ENCODE measurements around the gene PTPRK.
A peak's percentile ranks its signal among the peaks of the same experiment; 100 is the strongest.

PTPRK gene

DNA sequence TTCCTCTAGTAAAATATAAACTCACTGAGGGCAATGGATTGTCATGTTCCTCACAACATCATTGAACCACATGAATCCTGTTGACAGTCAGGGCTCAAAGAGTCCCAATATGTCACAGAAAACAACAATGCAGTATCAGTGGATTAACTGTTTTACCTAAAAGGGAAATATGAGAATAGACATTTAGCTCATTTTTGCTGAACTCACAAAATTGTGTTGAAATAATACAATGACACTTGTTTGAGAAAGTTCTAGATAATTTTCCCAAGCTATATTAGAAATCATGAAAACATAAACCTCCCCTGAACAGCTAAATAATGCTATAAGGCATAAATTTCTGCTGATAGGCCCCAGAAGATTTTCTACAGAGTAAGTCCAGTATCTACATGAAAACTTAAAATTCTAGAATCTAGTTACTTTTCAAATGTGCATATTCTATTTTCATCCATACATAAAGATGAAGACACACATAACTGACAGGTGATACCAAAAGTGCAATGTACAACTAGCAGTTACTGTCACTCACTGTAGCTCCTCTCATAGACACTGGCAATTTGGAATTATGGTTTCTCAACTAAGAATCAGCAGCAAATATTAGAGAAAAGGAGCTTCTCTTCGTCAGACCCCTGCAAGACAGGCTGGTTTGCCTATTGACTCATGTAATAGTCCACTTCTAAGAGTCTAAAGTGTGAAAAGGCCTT lies 269.9 kb downstream of the PTPRK start:
- H3K4me1 Mint-ChIP-seq (ENCODE audit: low read depth), result peaks cover 24% of the 10 kb centered on the region

DNA sequence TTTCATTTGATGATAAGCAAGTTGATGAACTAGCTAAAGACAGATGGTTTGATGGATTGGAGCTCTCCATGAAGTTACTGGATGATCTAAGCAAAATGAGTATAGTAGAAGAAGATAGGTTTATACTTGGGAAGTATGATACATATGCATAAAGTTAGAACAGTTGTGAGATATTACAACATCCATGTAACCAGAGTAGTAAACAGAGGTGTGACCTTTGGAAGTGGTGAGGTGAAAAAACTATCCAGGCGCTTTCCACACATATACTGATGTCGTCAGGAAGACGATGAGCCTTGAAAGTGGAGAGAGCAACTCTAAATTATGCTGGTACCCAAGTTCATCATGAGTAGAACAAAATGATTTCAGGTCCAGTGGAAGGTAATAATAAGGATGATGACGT lies 271.0 kb downstream of the PTPRK start:
- H3K4me3 Mint-ChIP-seq, result no peak overlapping the region
- H3K4me1 Mint-ChIP-seq (ENCODE audit: low read depth), result peaks cover 26% of the 10 kb centered on the region
- H3K27me3 Mint-ChIP-seq, result no peaks in the 10 kb centered on the region
- peaks cover 10% of the 10 kb centered on the region for H3K36me3 Mint-ChIP-seq
- no peak overlapping the region for H3K27ac Mint-ChIP-seq
- no peaks in the 10 kb centered on the region for H3K9me3 Mint-ChIP-seq (ENCODE audit: low read depth)

More for the DNA sequence above, 269.9 kb downstream of the PTPRK start:
- no peak overlapping the region for H3K4me3 Mint-ChIP-seq
- H3K27me3 Mint-ChIP-seq, result no peaks in the 10 kb centered on the region
- H3K36me3 Mint-ChIP-seq, result peaks cover 6% of the 10 kb centered on the region
- no peak overlapping the region for H3K27ac Mint-ChIP-seq
- no peaks in the 10 kb centered on the region for H3K9me3 Mint-ChIP-seq (ENCODE audit: low read depth)

DNA sequence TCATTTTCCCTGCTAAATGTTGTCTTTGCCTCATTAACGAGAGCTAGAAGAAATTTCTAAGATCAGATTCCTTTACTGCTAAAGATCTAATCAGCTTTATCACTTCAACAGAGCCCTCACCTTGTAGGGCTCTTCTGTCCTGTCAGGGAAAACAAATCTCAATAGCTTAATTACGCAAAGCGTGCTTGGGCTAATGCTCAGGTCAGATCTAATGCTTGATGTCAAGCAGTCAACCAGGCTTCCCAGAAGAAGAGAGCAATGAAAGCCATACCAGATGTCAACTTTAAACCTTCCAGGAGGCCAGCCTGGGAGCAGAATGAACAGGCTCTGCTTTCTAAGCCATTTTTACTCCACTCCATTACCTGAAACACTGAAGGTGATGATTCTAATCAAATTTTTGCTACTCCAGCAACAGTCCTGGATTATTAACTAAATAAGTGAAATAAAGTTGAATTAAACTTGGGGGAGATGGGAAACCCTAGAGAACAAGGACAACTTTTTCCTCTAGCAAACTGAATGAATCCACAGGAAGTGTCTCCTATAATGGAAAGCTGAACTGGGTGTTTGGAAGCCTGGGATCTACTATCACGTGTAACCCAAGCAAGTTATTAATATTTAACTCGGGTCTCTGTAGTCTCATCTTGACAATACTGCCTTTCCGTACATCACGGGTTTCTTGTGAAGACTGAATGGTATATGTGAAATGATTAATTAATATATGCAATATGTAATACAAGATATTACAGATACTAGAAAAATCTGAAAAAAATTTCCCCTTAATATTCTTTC lies 273.7 kb downstream of the PTPRK start:
- peaks cover 13% of the 10 kb centered on the region for H3K36me3 Mint-ChIP-seq
- no peak overlapping the region for H3K27ac Mint-ChIP-seq

DNA sequence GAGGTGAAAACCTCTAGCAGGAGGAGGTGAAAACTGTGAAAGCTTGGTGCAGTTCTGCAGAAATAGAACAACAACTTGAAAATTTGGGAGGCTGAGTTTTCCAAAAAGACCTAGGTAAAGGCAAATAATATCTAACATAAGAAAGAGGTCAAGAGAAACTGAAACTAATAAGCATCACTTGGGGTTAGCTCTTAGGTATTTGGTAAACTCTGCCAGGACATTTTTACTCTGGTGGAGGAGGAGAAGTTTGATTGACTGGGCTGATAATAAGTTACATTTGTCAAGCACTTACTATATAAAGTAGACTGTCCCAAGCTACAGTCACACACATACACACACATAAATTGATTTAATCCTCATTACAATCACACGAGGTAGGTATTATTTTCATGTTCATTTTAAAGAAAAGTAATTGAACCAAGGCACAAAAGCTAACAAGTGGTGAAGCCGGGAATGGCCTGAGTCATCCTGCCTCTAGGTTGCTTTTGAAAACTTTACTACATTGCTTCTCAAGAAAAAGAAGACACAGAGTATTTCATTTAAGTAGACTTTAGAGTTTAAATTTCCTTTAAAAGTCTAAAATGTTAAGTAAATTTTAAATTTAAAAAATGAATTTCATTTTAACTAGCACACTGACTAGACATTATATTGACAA lies 275.5 kb downstream of the PTPRK start:
- Mint-ChIP-seq H3K9me3 (ENCODE audit: low read depth) (no peaks in the 10 kb centered on the region), H3K27ac (no peak overlapping the region), H3K4me1 (ENCODE audit: low read depth) (peaks cover 26% of the 10 kb centered on the region), H3K27me3 (no peaks in the 10 kb centered on the region), H3K4me3 (no peak overlapping the region), H3K36me3 (peaks cover 10% of the 10 kb centered on the region)

More for the DNA sequence above, 273.7 kb downstream of the PTPRK start:
- H3K4me3 Mint-ChIP-seq, result no peak overlapping the region
- H3K9me3 Mint-ChIP-seq (ENCODE audit: low read depth), result no peaks in the 10 kb centered on the region
- no peaks in the 10 kb centered on the region for H3K27me3 Mint-ChIP-seq
- H3K4me1 Mint-ChIP-seq (ENCODE audit: low read depth), result peaks cover 15% of the 10 kb centered on the region

DNA sequence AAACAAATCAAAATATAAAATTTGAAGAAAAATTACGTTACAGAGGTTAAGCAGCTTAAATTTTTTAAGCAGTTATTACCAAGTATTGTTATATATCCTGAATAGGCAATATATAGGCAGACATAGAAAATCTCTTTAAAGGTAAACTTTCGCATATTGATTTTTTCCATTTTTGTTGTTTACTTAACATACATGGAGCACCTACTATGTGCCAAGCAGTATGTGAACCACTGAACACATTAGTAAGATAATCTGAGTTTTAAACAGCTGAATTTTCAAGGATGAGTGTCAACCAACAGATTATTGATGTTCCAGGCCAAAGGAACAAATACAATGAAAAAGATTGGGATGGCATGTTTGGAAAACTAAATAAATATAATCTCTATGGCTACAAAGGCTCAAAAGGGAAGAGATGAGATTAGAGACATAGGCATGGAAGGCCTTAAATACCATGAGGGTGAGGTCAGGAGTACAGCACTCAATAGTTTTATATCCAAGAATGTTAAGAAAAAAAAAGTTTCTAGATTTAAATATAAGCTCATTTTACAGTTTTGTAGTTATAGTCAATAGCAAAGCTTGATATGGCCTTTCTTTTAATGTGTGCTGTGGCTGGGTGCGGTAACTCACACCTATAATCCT lies 277.5 kb downstream of the PTPRK start:
- no peak overlapping the region for H3K27ac Mint-ChIP-seq
- H3K4me1 Mint-ChIP-seq (ENCODE audit: low read depth), result peaks cover 30% of the 10 kb centered on the region
- no peak overlapping the region for H3K4me3 Mint-ChIP-seq
- H3K27me3 Mint-ChIP-seq, result no peaks in the 10 kb centered on the region
- H3K36me3 Mint-ChIP-seq, result peaks cover 8% of the 10 kb centered on the region
- H3K9me3 Mint-ChIP-seq (ENCODE audit: low read depth), result no peaks in the 10 kb centered on the region

DNA sequence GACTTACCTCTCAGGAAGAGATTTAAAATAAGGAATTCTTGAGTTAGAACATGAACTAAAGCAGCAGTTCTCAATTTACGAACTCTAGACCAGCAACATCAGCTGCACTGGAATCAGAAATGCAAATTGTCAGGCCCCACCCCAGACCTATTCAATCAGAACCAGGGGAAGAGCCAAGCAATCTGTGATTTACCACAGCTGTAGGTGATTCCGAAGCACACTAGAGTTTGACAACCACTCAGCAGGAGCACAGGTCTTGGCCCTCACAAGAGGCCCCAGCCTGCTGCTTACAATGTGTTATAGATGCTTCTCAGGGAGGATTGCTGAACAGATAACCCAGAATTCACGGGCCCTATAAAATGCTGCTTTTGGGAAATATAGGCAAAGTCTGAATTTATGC lies 279.2 kb downstream of the PTPRK start:
- peaks cover 8% of the 10 kb centered on the region for H3K36me3 Mint-ChIP-seq
- H3K9me3 Mint-ChIP-seq (ENCODE audit: low read depth), result no peaks in the 10 kb centered on the region
- H3K27ac Mint-ChIP-seq, result no peak overlapping the region
- H3K27me3 Mint-ChIP-seq, result no peaks in the 10 kb centered on the region
- H3K4me1 Mint-ChIP-seq (ENCODE audit: low read depth), result peaks cover 30% of the 10 kb centered on the region
- H3K4me3 Mint-ChIP-seq, result no peak overlapping the region

DNA sequence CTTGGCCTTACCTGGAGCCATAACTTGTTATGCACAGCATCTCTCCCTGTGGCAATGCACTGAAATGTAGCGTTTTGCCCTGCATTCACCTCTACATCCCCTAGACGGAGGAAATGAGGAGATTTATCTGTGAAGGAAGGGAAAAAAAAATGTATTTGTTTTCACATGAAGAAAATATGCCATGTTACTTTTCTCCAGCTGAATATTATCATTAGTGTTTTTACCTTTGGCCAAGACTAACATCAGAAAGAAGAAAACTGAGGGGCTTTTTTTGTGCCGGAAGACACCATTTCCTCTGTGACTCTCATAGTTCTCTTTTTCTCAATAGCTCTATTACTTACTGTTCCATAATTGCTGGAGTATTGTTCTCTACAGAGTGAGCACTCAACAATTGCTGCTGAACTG lies 280.4 kb downstream of the PTPRK start:
- H3K9me3 Mint-ChIP-seq (ENCODE audit: low read depth), result no peaks in the 10 kb centered on the region
- H3K27ac Mint-ChIP-seq, result peak overlapping the region; percentile 17
- H3K4me1 Mint-ChIP-seq (ENCODE audit: low read depth), result peaks cover 30% of the 10 kb centered on the region
- no peaks in the 10 kb centered on the region for H3K27me3 Mint-ChIP-seq
- peak overlapping the region; percentile 66 for H3K4me3 Mint-ChIP-seq
- H3K36me3 Mint-ChIP-seq, result peaks cover 5% of the 10 kb centered on the region

DNA sequence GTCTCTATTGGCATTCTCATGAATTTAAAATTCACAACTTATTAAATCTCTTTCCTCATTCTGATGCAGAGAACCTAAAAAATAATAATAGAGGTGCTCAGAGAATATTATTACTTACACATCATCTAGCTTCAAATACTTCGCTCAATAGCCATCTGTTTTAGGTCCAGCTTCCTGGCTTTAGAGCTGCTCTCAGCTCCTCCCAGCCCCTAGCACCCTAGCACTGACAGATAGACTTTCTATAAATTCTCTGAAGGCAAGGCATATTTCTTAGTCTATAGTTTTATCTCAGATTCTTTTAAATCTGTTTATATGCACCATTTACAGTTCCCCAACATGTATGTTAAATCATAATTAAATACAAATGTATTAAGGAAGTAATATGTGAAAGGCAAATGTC lies 281.3 kb downstream of the PTPRK start:
- no peak overlapping the region for H3K27ac Mint-ChIP-seq
- no peaks in the 10 kb centered on the region for H3K27me3 Mint-ChIP-seq
- H3K36me3 Mint-ChIP-seq, result peaks cover 3% of the 10 kb centered on the region
- peaks cover 24% of the 10 kb centered on the region for H3K4me1 Mint-ChIP-seq (ENCODE audit: low read depth)
- no peaks in the 10 kb centered on the region for H3K9me3 Mint-ChIP-seq (ENCODE audit: low read depth)
- H3K4me3 Mint-ChIP-seq, result no peak overlapping the region

DNA sequence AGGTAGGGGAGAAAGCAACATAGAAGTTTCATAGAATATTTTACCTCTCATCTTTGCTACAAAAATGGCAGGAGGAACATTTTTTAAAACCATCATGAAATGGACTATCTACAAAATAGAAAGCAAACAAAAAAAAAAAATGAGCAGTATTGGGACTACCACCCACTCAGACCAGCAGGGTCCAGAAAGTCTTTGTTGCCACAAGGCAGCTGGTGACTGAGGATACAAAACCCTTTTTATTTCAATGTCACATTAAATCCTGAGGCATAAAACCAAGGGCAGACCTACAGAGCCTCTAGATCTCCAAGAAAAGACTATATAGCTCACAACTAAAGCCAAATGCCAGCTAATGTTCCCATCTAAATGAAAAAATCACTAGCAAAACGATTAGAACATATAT lies 282.2 kb downstream of the PTPRK start:
- no peak overlapping the region for H3K27ac Mint-ChIP-seq
- H3K9me3 Mint-ChIP-seq (ENCODE audit: low read depth), result no peaks in the 10 kb centered on the region
- H3K27me3 Mint-ChIP-seq, result no peaks in the 10 kb centered on the region
- peaks cover 22% of the 10 kb centered on the region for H3K4me1 Mint-ChIP-seq (ENCODE audit: low read depth)
- H3K4me3 Mint-ChIP-seq, result no peak overlapping the region
- no peaks in the 10 kb centered on the region for H3K36me3 Mint-ChIP-seq

DNA sequence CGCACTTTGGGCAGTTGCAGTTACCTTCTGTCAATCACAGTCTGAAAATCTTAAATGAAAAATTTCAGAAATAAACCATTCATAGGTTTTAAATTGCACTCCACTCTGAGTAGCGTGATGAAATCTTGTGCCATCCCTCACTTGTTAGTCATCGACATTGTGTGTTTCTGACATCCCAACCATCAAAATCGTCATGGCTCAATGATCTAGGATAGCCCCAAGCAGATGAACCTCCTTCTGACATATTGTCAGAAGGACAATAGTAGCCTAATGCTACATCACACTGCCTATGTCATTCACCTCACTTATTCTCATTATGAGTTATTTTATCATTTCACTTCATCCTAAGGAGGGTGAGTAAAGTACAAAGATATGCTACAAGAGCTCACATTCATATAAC lies 284.8 kb downstream of the PTPRK start:
- Mint-ChIP-seq H3K27me3 (no peaks in the 10 kb centered on the region), H3K9me3 (ENCODE audit: low read depth) (no peaks in the 10 kb centered on the region), H3K27ac (no peak overlapping the region), H3K4me3 (no peak overlapping the region), H3K36me3 (no peaks in the 10 kb centered on the region), H3K4me1 (ENCODE audit: low read depth) (peaks cover 11% of the 10 kb centered on the region)

DNA sequence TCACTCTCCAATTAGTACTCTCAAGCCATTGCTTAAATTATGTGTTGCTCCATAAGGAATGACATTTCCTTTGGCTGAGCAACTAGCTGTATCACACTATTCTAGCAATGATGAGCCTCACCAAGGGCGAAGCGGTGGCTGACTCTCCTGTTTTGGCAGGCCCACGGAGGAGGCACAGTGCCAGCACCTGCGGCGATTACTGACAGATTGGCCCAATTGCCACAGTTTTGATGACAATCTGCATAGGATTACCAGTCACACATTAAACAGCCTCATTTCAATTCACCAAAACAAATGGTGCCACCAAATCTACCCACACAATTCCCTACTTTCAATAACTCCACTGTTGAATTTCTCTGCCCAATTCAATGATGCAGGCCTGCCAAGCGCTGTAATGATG lies 286.9 kb downstream of the PTPRK start:
- Mint-ChIP-seq H3K27ac (no peak overlapping the region), H3K4me3 (no peak overlapping the region), H3K9me3 (ENCODE audit: low read depth) (no peaks in the 10 kb centered on the region), H3K27me3 (no peaks in the 10 kb centered on the region), H3K36me3 (no peaks in the 10 kb centered on the region), H3K4me1 (ENCODE audit: low read depth) (no peaks in the 10 kb centered on the region)

DNA sequence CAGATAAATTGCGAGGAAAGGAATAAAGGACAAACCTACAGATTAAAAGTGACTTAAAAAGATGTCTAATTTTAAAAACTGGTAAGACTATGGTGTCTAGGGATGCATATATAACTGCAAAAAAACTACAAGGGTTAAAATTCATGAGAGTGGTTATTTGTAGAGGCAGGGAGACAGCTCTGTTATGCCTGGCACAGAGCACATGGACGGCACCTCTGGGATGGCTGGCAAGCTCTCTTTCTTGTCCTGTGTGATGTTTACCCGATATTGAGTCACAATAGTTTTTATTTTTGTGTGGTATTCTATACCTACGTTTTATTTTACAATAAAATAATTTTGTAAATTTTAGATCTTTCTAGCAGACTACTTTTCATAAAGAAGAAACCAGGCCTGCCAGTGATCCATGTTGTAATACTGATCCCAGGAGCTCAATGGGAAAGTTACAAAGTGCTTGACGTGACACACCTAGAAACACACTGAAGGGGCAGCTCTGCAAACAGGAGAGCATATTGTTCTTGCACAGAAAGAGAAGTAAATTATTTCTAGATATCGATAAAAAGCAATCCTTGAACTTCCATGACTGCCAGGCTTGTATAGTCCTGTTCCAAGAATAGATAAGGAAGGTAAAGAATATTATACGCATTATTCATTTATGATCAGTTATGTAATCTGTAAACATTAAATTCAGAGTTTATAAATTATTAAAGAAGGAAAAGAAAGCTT lies 290.0 kb downstream of the PTPRK start:
- Mint-ChIP-seq H3K4me1 (ENCODE audit: low read depth) (no peaks in the 10 kb centered on the region), H3K4me3 (no peak overlapping the region), H3K27ac (no peak overlapping the region), H3K36me3 (peaks cover 3% of the 10 kb centered on the region), H3K9me3 (ENCODE audit: low read depth) (no peaks in the 10 kb centered on the region), H3K27me3 (no peaks in the 10 kb centered on the region)

DNA sequence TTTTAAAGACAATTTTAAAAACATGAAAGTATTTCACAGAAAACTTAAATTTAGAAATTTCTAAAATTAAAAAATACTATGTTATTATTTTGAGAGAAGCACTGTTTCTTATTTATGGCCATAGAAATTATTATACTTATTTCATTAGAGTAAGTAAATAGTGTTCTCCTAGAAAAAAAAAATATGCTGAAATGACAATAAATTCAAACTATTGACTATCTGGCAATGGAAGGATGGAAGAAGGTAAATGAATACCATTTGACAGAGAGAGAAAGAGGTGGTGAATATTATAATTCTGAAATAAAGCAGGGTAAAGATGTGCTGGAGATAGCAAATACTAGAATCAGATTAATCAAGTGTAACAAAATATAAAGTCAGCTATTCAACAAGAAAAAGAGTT lies 294.8 kb downstream of the PTPRK start:
- no peak overlapping the region for H3K27ac Mint-ChIP-seq
- H3K4me3 Mint-ChIP-seq, result no peak overlapping the region
- no peaks in the 10 kb centered on the region for H3K27me3 Mint-ChIP-seq
- H3K9me3 Mint-ChIP-seq (ENCODE audit: low read depth), result no peaks in the 10 kb centered on the region
- peaks cover 3% of the 10 kb centered on the region for H3K36me3 Mint-ChIP-seq
- H3K4me1 Mint-ChIP-seq (ENCODE audit: low read depth), result no peaks in the 10 kb centered on the region

DNA sequence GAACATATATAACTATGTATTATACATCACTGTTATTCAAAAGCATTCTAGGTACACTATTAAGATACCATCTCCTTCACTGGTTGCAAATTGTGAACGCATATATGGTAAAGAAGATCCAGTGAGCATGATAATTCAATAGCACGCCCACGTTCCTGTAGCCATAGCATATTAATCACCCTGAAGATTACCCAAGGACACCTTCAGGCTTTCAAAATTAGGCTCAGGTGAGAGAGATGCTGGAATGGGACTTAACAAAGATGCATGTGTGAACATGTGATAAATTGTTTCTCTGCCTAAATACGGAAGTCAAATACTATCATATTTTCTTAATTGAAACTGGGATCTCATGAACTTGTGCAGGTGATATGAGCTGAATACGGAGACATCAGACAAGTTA lies 303.5 kb downstream of the PTPRK start:
- Mint-ChIP-seq H3K36me3 (peaks cover 3% of the 10 kb centered on the region), H3K4me3 (no peak overlapping the region), H3K27me3 (no peaks in the 10 kb centered on the region), H3K4me1 (ENCODE audit: low read depth) (peaks cover 4% of the 10 kb centered on the region), H3K27ac (no peak overlapping the region), H3K9me3 (ENCODE audit: low read depth) (no peaks in the 10 kb centered on the region)
